ENCODE measurements around the gene DIDO1. TPM values are rescaled to one million over a fixed set of nuclear protein-coding genes. Genes with fewer than 3 reads are reported as not detected.
A peak's percentile ranks its signal among the peaks of the same experiment; 100 is the strongest.

Gene DIDO1
- total RNA-seq, 2 donors from 2014 or later: 53.5 to 68.3 TPM

GRCh38 chr20:62898093-62898964 lies 28.0 kb downstream of the DIDO1 start:
- no peaks in the 10 kb centered on the region for H3K9me3 ChIP-seq (ENCODE audit: control insufficient read depth, low read length)
- Mint-ChIP-seq H3K36me3 (ENCODE audit: low read depth) (peaks cover 45% of the 10 kb centered on the region), H3K27me3 (ENCODE audit: insufficient read depth) (no peaks in the 10 kb centered on the region), H3K4me3 (no peak overlapping the region), H3K4me1 (peaks cover 36% of the 10 kb centered on the region), H3K9me3 (no peaks in the 10 kb centered on the region), H3K27ac (peak overlapping the region; percentile 54)
- 92 to 96% methylated on average over 16 of the region's 16 CpGs for WGBS, 2 experiments (ENCODE audit: insufficient coverage in 1 of 2, insufficient read length in 1 of 2)
- no peak for TF ChIP-seq CTCF (conservative IDR thresholded peaks at IDR 0.05)
- H3K36me3 ChIP-seq (ENCODE audit: control insufficient read depth, insufficient read depth, low read length): peaks cover 72% of the 10 kb centered on the region
- no peak for DNase-seq
- H3K4me1 ChIP-seq (ENCODE audit: control insufficient read depth, insufficient read depth, low read length): peaks cover 23% of the 10 kb centered on the region
- H3K4me3 ChIP-seq (ENCODE audit: low read length): peak overlapping the region; percentile 50
- no peaks in the 10 kb centered on the region for H3K27me3 ChIP-seq (ENCODE audit: control insufficient read depth, insufficient read depth, low read length, poor library complexity, severe bottlenecking)
- H3K9ac ChIP-seq (ENCODE audit: extremely low read depth, low read length, poor library complexity, severe bottlenecking): no peak overlapping the region
- H3K27ac ChIP-seq (ENCODE audit: low read depth, low read length): no peak overlapping the region

- peaks cover 36% of the 10 kb centered on the region for H3K4me1 Mint-ChIP-seq
- Histone ChIP-seq H3K9me3 (ENCODE audit: control insufficient read depth, low read length) (no peaks in the 10 kb centered on the region), H3K4me1 (ENCODE audit: control insufficient read depth, insufficient read depth, low read length) (peaks cover 23% of the 10 kb centered on the region), H3K4me3 (ENCODE audit: low read length) (no peak overlapping the region), H3K36me3 (ENCODE audit: control insufficient read depth, insufficient read depth, low read length) (peaks cover 72% of the 10 kb centered on the region), H3K27ac (ENCODE audit: low read depth, low read length) (no peak overlapping the region), H3K27me3 (ENCODE audit: control insufficient read depth, insufficient read depth, low read length, poor library complexity, severe bottlenecking) (no peaks in the 10 kb centered on the region), H3K9ac (ENCODE audit: extremely low read depth, low read length, poor library complexity, severe bottlenecking) (no peak overlapping the region)
- H3K4me3 Mint-ChIP-seq: no peak overlapping the region
- H3K36me3 Mint-ChIP-seq (ENCODE audit: low read depth): peaks cover 50% of the 10 kb centered on the region
- no peak for TF ChIP-seq CTCF (conservative IDR thresholded peaks at IDR 0.05)
- DNase-seq: no peak
- H3K27ac Mint-ChIP-seq: peak overlapping the region; percentile 54
- 94 to 98% methylated on average over 6 to 11 of the region's 11 CpGs for WGBS, 2 experiments (ENCODE audit: insufficient coverage in 1 of 2, insufficient read length in 1 of 2)
- no peaks in the 10 kb centered on the region for H3K9me3 Mint-ChIP-seq
- no peaks in the 10 kb centered on the region for H3K27me3 Mint-ChIP-seq (ENCODE audit: insufficient read depth)
These were observed 28.6 kb downstream of the DIDO1 start for GRCh38 chr20:62897666-62898065.

- no peak for DNase-seq
- 94 to 98% methylated on average over 10 to 16 of the region's 16 CpGs for WGBS, 2 experiments (ENCODE audit: insufficient coverage in 1 of 2, insufficient read length in 1 of 2)
- Histone ChIP-seq H3K36me3 (ENCODE audit: control insufficient read depth, insufficient read depth, low read length) (peaks cover 72% of the 10 kb centered on the region), H3K9me3 (ENCODE audit: control insufficient read depth, low read length) (no peaks in the 10 kb centered on the region), H3K4me1 (ENCODE audit: control insufficient read depth, insufficient read depth, low read length) (peaks cover 23% of the 10 kb centered on the region), H3K4me3 (ENCODE audit: low read length) (no peak overlapping the region), H3K27ac (ENCODE audit: low read depth, low read length) (no peak overlapping the region), H3K27me3 (ENCODE audit: control insufficient read depth, insufficient read depth, low read length, poor library complexity, severe bottlenecking) (no peaks in the 10 kb centered on the region), H3K9ac (ENCODE audit: extremely low read depth, low read length, poor library complexity, severe bottlenecking) (no peak overlapping the region)
- no peak for TF ChIP-seq CTCF (conservative IDR thresholded peaks at IDR 0.05)
- H3K4me3 Mint-ChIP-seq: no peak overlapping the region
- H3K27ac Mint-ChIP-seq: no peak overlapping the region
- peaks cover 50% of the 10 kb centered on the region for H3K36me3 Mint-ChIP-seq (ENCODE audit: low read depth)
- peaks cover 36% of the 10 kb centered on the region for H3K4me1 Mint-ChIP-seq
- H3K27me3 Mint-ChIP-seq (ENCODE audit: insufficient read depth): no peaks in the 10 kb centered on the region
- no peaks in the 10 kb centered on the region for H3K9me3 Mint-ChIP-seq
These were observed 29.8 kb downstream of the DIDO1 start for GRCh38 chr20:62896526-62896925.
